GM19468 (cell line): ENCODE data around the gene EVI5L.
"Not testable (repeated sequence)": the region's sequence is repeated elsewhere in the genome, so short reads cannot be mapped to it uniquely, and the experiment has no call there.

ENCODE experiments used
- ATAC-seq: cut with Tn5 transposase; IDR thresholded peaks from one replicate; pipeline ENCODE4 v1.9.1; 2021; ENCODE audit warnings: mild to moderate bottlenecking, moderate library complexity, moderate number of reproducible peaks; ENCODE audit not compliant: unreplicated experiment; ENCODE audit errors: extremely low read depth

EVI5L gene

GRCh38 chr19:7888145-7888825, 58.3 kb downstream of the EVI5L start, which contains the start of gene LRRC8E:
Gene LRRC8E, plus strand, starts transcription at chr19:7888510. Its CDS starts 7,094 bp downstream, at chr19:7895604.
- no peak for ATAC-seq

- ATAC-seq = no peak
Observed at GRCh38 chr19:7888826-7889217, 58.8 kb downstream of the EVI5L start.

- ATAC-seq = not testable (repeated sequence)
Observed at GRCh38 chr19:7893362-7894101, 63.5 kb downstream of the EVI5L start.

GRCh38 chr19:7894612-7895309, 64.7 kb downstream of the EVI5L start:
- ATAC-seq = no peak

GRCh38 chr19:7895565-7895964, 65.5 kb downstream of the EVI5L start:
- no peak for ATAC-seq

- ATAC-seq = no peak
Observed at GRCh38 chr19:7897292-7897691, 67.3 kb downstream of the EVI5L start.

GRCh38 chr19:7898967-7899366, 68.9 kb downstream of the EVI5L start:
- no peak for ATAC-seq

GRCh38 chr19:7899751-7900378, 69.8 kb downstream of the EVI5L start:
- no peak for ATAC-seq

- no peak for ATAC-seq
Observed at GRCh38 chr19:7900401-7900870, 70.4 kb downstream of the EVI5L start.

- ATAC-seq = no peak
Observed at GRCh38 chr19:7900931-7901330, 70.9 kb downstream of the EVI5L start.

- no peak for ATAC-seq
Observed at GRCh38 chr19:7901337-7901736, 71.3 kb downstream of the EVI5L start.

GRCh38 chr19:7902796-7903243, 72.8 kb downstream of the EVI5L start:
- ATAC-seq = no peak

- ATAC-seq = peak; percentile 84
Observed at GRCh38 chr19:7903244-7904073, 73.4 kb downstream of the EVI5L start, which contains the start of gene MAP2K7. Gene MAP2K7, plus strand, starts transcription at chr19:7903877. Its CDS starts 68 bp downstream, at chr19:7903945.

GRCh38 chr19:7904074-7905020, 74.3 kb downstream of the EVI5L start:
- ATAC-seq = no peak

- ATAC-seq = no peak
Observed at GRCh38 chr19:7905268-7905667, 75.2 kb downstream of the EVI5L start.

- no peak for ATAC-seq
Observed at GRCh38 chr19:7905859-7906258, 75.8 kb downstream of the EVI5L start.

GRCh38 chr19:7907122-7907521, 77.1 kb downstream of the EVI5L start:
- no peak for ATAC-seq

GRCh38 chr19:7907544-7907943, 77.5 kb downstream of the EVI5L start:
- ATAC-seq = no peak
